Sigmoid colon (tissue), 4 donors: ENCODE measurements around the gene CSK.

Experiments used
- CTCF ChIP-seq, 4 experiments: fragments of 450-650 bp in 3 of 4; fragments of 200-600 bp in 1 of 4; IDR thresholded peaks; one replicate each; pipeline ENCODE4 v1.5.1; 2016 to 2019; ENCODE audit warnings: antibody characterized with exemption in 4 of 4, mild to moderate bottlenecking in 3 of 4, moderate library complexity in 2 of 4
- EP300 ChIP-seq, 4 donors: sonication (generic); formaldehyde crosslinking; IDR thresholded peaks; one replicate each; pipeline ENCODE4 v1.6.1; 2017; ENCODE audit warnings: antibody characterized with exemption in 4 of 4
- POLR2AphosphoS5 ChIP-seq, 4 donors: sonication (generic); formaldehyde crosslinking; IDR thresholded peaks; one replicate each; pipeline ENCODE4 v1.6.1; 2017; ENCODE audit warnings: antibody characterized with exemption in 4 of 4

GRCh38 chr15:74827614-74828013, 45.7 kb downstream of the CSK start:
- TF ChIP-seq CTCF (IDR thresholded peaks at IDR 0.05) (no peak), POLR2AphosphoS5 (IDR thresholded peaks at IDR 0.05) (no peak), EP300 (IDR thresholded peaks at IDR 0.05) (no peak)
